Measurements from ENCODE around the gene PABPC4L.

PABPC4L gene

DNA sequence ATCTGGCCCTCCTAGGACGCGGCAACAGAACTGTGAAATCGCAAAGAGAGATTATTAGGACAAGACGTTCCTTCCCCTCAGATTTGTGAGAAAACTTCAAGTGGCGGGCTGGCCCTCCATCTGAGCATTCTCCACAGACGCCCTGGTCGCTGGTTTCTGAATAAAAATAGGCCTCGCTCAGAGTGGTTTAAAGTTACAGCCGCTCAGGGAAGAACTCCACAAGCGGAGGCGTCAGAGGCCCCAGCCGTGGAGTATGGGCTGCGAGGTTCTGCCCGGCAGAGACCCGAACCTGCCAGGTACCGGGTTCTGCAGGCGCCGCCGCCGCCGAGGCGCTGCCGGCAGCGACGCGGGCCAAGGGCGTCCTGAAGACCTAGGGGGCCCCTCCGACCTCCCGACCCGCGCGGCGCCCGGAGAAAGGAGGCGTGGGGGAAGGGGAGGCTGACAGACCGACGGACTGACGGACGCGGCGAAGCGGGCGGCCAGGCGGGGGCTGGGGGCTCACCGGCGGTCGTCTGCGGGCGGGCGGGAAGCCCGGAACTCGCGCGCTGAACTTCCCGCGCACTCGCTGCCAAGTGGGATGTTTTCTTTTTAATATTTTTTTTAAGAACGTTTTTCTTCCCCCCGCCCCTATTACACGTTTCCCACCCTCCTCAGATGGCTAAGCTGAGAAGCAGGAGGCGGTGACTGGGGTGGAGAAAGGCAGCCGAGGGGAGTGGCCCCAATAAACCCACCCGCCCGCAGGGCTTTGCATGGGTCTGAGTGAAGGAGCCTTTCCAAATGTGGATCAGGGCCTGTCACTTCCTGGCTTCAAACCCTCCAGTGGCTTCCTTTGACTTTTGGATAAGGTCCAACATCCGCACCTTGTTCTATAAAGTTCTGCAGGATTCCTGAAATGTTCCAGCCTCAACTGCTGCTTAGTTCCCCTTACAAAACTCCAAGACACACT is at the start of gene PABPC4L:
PABPC4L (minus strand) TSS at position 574 of the 946 bp plus-strand sequence. CDS start 770 bp downstream, outside the sequence.
- no peak within 1 kb of the TSS for H3K4me3 ChIP-seq (ENCODE audit: insufficient read depth, low read length, poor library complexity, severe bottlenecking)
- H3K9ac ChIP-seq (ENCODE audit: low read length) = no peak within 1 kb of the TSS
- H3F3A ChIP-seq (ENCODE audit: insufficient read depth) = no peaks in the 10 kb centered on the region
- H3K79me2 ChIP-seq (ENCODE audit: insufficient read depth, low read length) = no peaks in the 10 kb centered on the region
- H3K9me2 ChIP-seq (replicated peaks; ENCODE audit: insufficient read depth, low read length) = no peaks in the 10 kb centered on the region
- TF ChIP-seq CTCF (IDR thresholded peaks at IDR 0.05; ENCODE audit: insufficient read depth, low read length, poor library complexity, severe bottlenecking) (no peak), EZH2phosphoT487 (conservative IDR thresholded peaks at IDR 0.05; ENCODE audit: low read length) (no peak)
- no peaks in the 10 kb centered on the region for H3K27me3 ChIP-seq (ENCODE audit: low read length)
- H3K4me2 ChIP-seq (ENCODE audit: low read depth, low read length, poor library complexity, severe bottlenecking) = no peak within 1 kb of the TSS
- no peaks in the 10 kb centered on the region for H3K36me3 ChIP-seq (ENCODE audit: low read length)
- no peaks in the 10 kb centered on the region for H3K9me3 ChIP-seq (ENCODE audit: insufficient read depth, low read length)
- no peak within 1 kb of the TSS for H3K27ac ChIP-seq (ENCODE audit: low read depth, low read length)
- no peaks in the 10 kb centered on the region for H4K20me1 ChIP-seq (ENCODE audit: low read depth, low read length)
- no peak within 1 kb of the TSS for H2AFZ ChIP-seq (ENCODE audit: low read depth, low read length, severe bottlenecking)

- Histone ChIP-seq H3K9me2 (replicated peaks; ENCODE audit: insufficient read depth, low read length) (no peaks in the 10 kb centered on the region), H3F3A (ENCODE audit: insufficient read depth) (no peaks in the 10 kb centered on the region), H2AFZ (ENCODE audit: low read depth, low read length, severe bottlenecking) (no peak overlapping the region), H3K9me3 (ENCODE audit: insufficient read depth, low read length) (no peaks in the 10 kb centered on the region), H3K4me3 (ENCODE audit: insufficient read depth, low read length, poor library complexity, severe bottlenecking) (no peak overlapping the region), H4K20me1 (ENCODE audit: low read depth, low read length) (no peaks in the 10 kb centered on the region), H3K27ac (ENCODE audit: low read depth, low read length) (no peak overlapping the region), H3K4me2 (ENCODE audit: low read depth, low read length, poor library complexity, severe bottlenecking) (no peak overlapping the region), H3K9ac (ENCODE audit: low read length) (no peak overlapping the region), H3K79me2 (ENCODE audit: insufficient read depth, low read length) (no peaks in the 10 kb centered on the region), H3K27me3 (ENCODE audit: low read length) (no peaks in the 10 kb centered on the region), H3K36me3 (ENCODE audit: low read length) (no peaks in the 10 kb centered on the region)
- TF ChIP-seq EZH2phosphoT487 (conservative IDR thresholded peaks at IDR 0.05; ENCODE audit: low read length) = no peak
- TF ChIP-seq CTCF (IDR thresholded peaks at IDR 0.05; ENCODE audit: insufficient read depth, low read length, poor library complexity, severe bottlenecking) = no peak
Observed at GRCh38 chr4:134251322-134251721, 49.7 kb upstream of the PABPC4L start.

GRCh38 chr4:134243742-134244713 is 42.4 kb upstream of the PABPC4L start:
- H3K4me3 ChIP-seq (ENCODE audit: insufficient read depth, low read length, poor library complexity, severe bottlenecking) = no peak overlapping the region
- no peaks in the 10 kb centered on the region for H3F3A ChIP-seq (ENCODE audit: insufficient read depth)
- no peaks in the 10 kb centered on the region for H3K9me3 ChIP-seq (ENCODE audit: insufficient read depth, low read length)
- no peaks in the 10 kb centered on the region for H3K79me2 ChIP-seq (ENCODE audit: insufficient read depth, low read length)
- no peaks in the 10 kb centered on the region for H3K27me3 ChIP-seq (ENCODE audit: low read length)
- H2AFZ ChIP-seq (ENCODE audit: low read depth, low read length, severe bottlenecking) = no peak overlapping the region
- no peak overlapping the region for H3K4me2 ChIP-seq (ENCODE audit: low read depth, low read length, poor library complexity, severe bottlenecking)
- no peaks in the 10 kb centered on the region for H3K9me2 ChIP-seq (replicated peaks; ENCODE audit: insufficient read depth, low read length)
- TF ChIP-seq EZH2phosphoT487 (conservative IDR thresholded peaks at IDR 0.05; ENCODE audit: low read length) (no peak), CTCF (IDR thresholded peaks at IDR 0.05; ENCODE audit: insufficient read depth, low read length, poor library complexity, severe bottlenecking) (no peak)
- H3K27ac ChIP-seq (ENCODE audit: low read depth, low read length) = no peak overlapping the region
- no peaks in the 10 kb centered on the region for H3K36me3 ChIP-seq (ENCODE audit: low read length)
- no peaks in the 10 kb centered on the region for H4K20me1 ChIP-seq (ENCODE audit: low read depth, low read length)
- H3K9ac ChIP-seq (ENCODE audit: low read length) = no peak overlapping the region
